Activated naive CD8-positive, alpha-beta T cell (primary cell): ENCODE data around the gene ZCCHC7.
A peak's percentile ranks its signal among the peaks of the same experiment; 100 is the strongest.

Experiments used
- H3K27ac Mint-ChIP-seq: one replicate; pipeline ENCODE4 v1.8.0; 2021; ENCODE audit warnings: mixed read lengths
- H3K27me3 Mint-ChIP-seq: one replicate; pipeline ENCODE4 v1.8.0; 2021; ENCODE audit warnings: mixed read lengths
- H3K36me3 Mint-ChIP-seq: one replicate; pipeline ENCODE4 v1.8.0; 2021; ENCODE audit warnings: mixed read lengths
- H3K4me1 Mint-ChIP-seq: one replicate; pipeline ENCODE4 v1.8.0; 2021; ENCODE audit warnings: low read depth, mixed read lengths
- H3K4me3 Mint-ChIP-seq: one replicate; pipeline ENCODE4 v1.8.0; 2021; ENCODE audit warnings: mild to moderate bottlenecking, mixed read lengths
- H3K9me3 Mint-ChIP-seq: one replicate; pipeline ENCODE4 v1.8.0; 2021; ENCODE audit warnings: low read depth, mixed read lengths

ZCCHC7 gene

GRCh38 chr9:37324691-37325490 is 204.5 kb downstream of the ZCCHC7 start:
- Mint-ChIP-seq H3K36me3 (peaks cover 11% of the 10 kb centered on the region), H3K9me3 (no peaks in the 10 kb centered on the region), H3K27ac (no peak overlapping the region), H3K27me3 (no peaks in the 10 kb centered on the region), H3K4me1 (peaks cover 3% of the 10 kb centered on the region), H3K4me3 (no peak overlapping the region)

- Mint-ChIP-seq H3K4me1 (peaks cover 3% of the 10 kb centered on the region), H3K4me3 (no peak overlapping the region)
Observed at GRCh38 chr9:37325778-37326177, 205.4 kb downstream of the ZCCHC7 start.

GRCh38 chr9:37327553-37327952 is 207.2 kb downstream of the ZCCHC7 start:
- no peak overlapping the region for H3K4me3 Mint-ChIP-seq
- H3K4me1 Mint-ChIP-seq: peaks cover 3% of the 10 kb centered on the region
- no peaks in the 10 kb centered on the region for H3K9me3 Mint-ChIP-seq
- peaks cover 3% of the 10 kb centered on the region for H3K36me3 Mint-ChIP-seq
- H3K27me3 Mint-ChIP-seq: no peaks in the 10 kb centered on the region
- H3K27ac Mint-ChIP-seq: peak overlapping the region; percentile 10

More at GRCh38 chr9:37325778-37326177, 205.4 kb downstream of the ZCCHC7 start:
- Mint-ChIP-seq H3K36me3 (peaks cover 9% of the 10 kb centered on the region), H3K27ac (no peak overlapping the region), H3K9me3 (no peaks in the 10 kb centered on the region), H3K27me3 (no peaks in the 10 kb centered on the region)

GRCh38 chr9:37328556-37329227 is 208.3 kb downstream of the ZCCHC7 start:
- H3K4me1 Mint-ChIP-seq: peaks cover 3% of the 10 kb centered on the region
- H3K36me3 Mint-ChIP-seq: no peaks in the 10 kb centered on the region
- no peak overlapping the region for H3K4me3 Mint-ChIP-seq
- H3K27ac Mint-ChIP-seq: no peak overlapping the region
- no peaks in the 10 kb centered on the region for H3K27me3 Mint-ChIP-seq
- H3K9me3 Mint-ChIP-seq: no peaks in the 10 kb centered on the region

- Mint-ChIP-seq H3K4me3 (no peak overlapping the region), H3K9me3 (no peaks in the 10 kb centered on the region), H3K4me1 (peaks cover 3% of the 10 kb centered on the region), H3K27me3 (no peaks in the 10 kb centered on the region), H3K27ac (no peak overlapping the region), H3K36me3 (no peaks in the 10 kb centered on the region)
Observed at GRCh38 chr9:37329576-37329975, 209.2 kb downstream of the ZCCHC7 start.

- Mint-ChIP-seq H3K4me1 (no peaks in the 10 kb centered on the region), H3K36me3 (no peaks in the 10 kb centered on the region), H3K9me3 (no peaks in the 10 kb centered on the region), H3K4me3 (no peak overlapping the region), H3K27me3 (no peaks in the 10 kb centered on the region), H3K27ac (no peak overlapping the region)
Observed at GRCh38 chr9:37331871-37332270, 211.5 kb downstream of the ZCCHC7 start.

GRCh38 chr9:37332578-37332977 is 212.2 kb downstream of the ZCCHC7 start:
- H3K27ac Mint-ChIP-seq: no peak overlapping the region
- no peaks in the 10 kb centered on the region for H3K4me1 Mint-ChIP-seq
- H3K27me3 Mint-ChIP-seq: no peaks in the 10 kb centered on the region
- H3K9me3 Mint-ChIP-seq: no peaks in the 10 kb centered on the region
- no peaks in the 10 kb centered on the region for H3K36me3 Mint-ChIP-seq
- H3K4me3 Mint-ChIP-seq: no peak overlapping the region

GRCh38 chr9:37333288-37333687 is 212.9 kb downstream of the ZCCHC7 start:
- H3K4me1 Mint-ChIP-seq: no peaks in the 10 kb centered on the region
- no peaks in the 10 kb centered on the region for H3K9me3 Mint-ChIP-seq
- no peak overlapping the region for H3K27ac Mint-ChIP-seq
- H3K27me3 Mint-ChIP-seq: no peaks in the 10 kb centered on the region
- no peak overlapping the region for H3K4me3 Mint-ChIP-seq
- peaks cover 1% of the 10 kb centered on the region for H3K36me3 Mint-ChIP-seq

- no peaks in the 10 kb centered on the region for H3K9me3 Mint-ChIP-seq
- no peaks in the 10 kb centered on the region for H3K4me1 Mint-ChIP-seq
- peaks cover 4% of the 10 kb centered on the region for H3K36me3 Mint-ChIP-seq
- no peak overlapping the region for H3K4me3 Mint-ChIP-seq
- H3K27ac Mint-ChIP-seq: no peak overlapping the region
- no peaks in the 10 kb centered on the region for H3K27me3 Mint-ChIP-seq
Observed at GRCh38 chr9:37335238-37335637, 214.9 kb downstream of the ZCCHC7 start.

GRCh38 chr9:37336150-37336549 is 215.8 kb downstream of the ZCCHC7 start:
- no peak overlapping the region for H3K27ac Mint-ChIP-seq
- no peaks in the 10 kb centered on the region for H3K27me3 Mint-ChIP-seq
- no peaks in the 10 kb centered on the region for H3K9me3 Mint-ChIP-seq
- peaks cover 5% of the 10 kb centered on the region for H3K36me3 Mint-ChIP-seq
- no peaks in the 10 kb centered on the region for H3K4me1 Mint-ChIP-seq
- H3K4me3 Mint-ChIP-seq: no peak overlapping the region

GRCh38 chr9:37337301-37337890 is 217.0 kb downstream of the ZCCHC7 start:
- Mint-ChIP-seq H3K4me3 (no peak overlapping the region), H3K36me3 (peaks cover 5% of the 10 kb centered on the region), H3K4me1 (no peaks in the 10 kb centered on the region), H3K27ac (no peak overlapping the region), H3K9me3 (no peaks in the 10 kb centered on the region), H3K27me3 (no peaks in the 10 kb centered on the region)

- peaks cover 5% of the 10 kb centered on the region for H3K36me3 Mint-ChIP-seq
- no peaks in the 10 kb centered on the region for H3K9me3 Mint-ChIP-seq
- no peak overlapping the region for H3K27ac Mint-ChIP-seq
- no peaks in the 10 kb centered on the region for H3K27me3 Mint-ChIP-seq
- no peak overlapping the region for H3K4me3 Mint-ChIP-seq
- no peaks in the 10 kb centered on the region for H3K4me1 Mint-ChIP-seq
Observed at GRCh38 chr9:37338218-37338617, 217.8 kb downstream of the ZCCHC7 start.

GRCh38 chr9:37339923-37340322 is 219.5 kb downstream of the ZCCHC7 start:
- no peak overlapping the region for H3K4me3 Mint-ChIP-seq
- H3K9me3 Mint-ChIP-seq: no peaks in the 10 kb centered on the region
- H3K36me3 Mint-ChIP-seq: peaks cover 11% of the 10 kb centered on the region
- H3K27ac Mint-ChIP-seq: no peak overlapping the region
- H3K27me3 Mint-ChIP-seq: no peaks in the 10 kb centered on the region
- H3K4me1 Mint-ChIP-seq: no peaks in the 10 kb centered on the region

GRCh38 chr9:37340961-37341360 is 220.6 kb downstream of the ZCCHC7 start:
- Mint-ChIP-seq H3K27ac (no peak overlapping the region), H3K9me3 (no peaks in the 10 kb centered on the region), H3K4me3 (no peak overlapping the region), H3K4me1 (no peaks in the 10 kb centered on the region), H3K27me3 (no peaks in the 10 kb centered on the region), H3K36me3 (peaks cover 13% of the 10 kb centered on the region)

- Mint-ChIP-seq H3K4me1 (no peaks in the 10 kb centered on the region), H3K27me3 (no peaks in the 10 kb centered on the region), H3K4me3 (no peak overlapping the region), H3K9me3 (no peaks in the 10 kb centered on the region), H3K36me3 (peaks cover 13% of the 10 kb centered on the region), H3K27ac (no peak overlapping the region)
Observed at GRCh38 chr9:37341704-37342103, 221.3 kb downstream of the ZCCHC7 start.
